Spleen (tissue), 7 donors: ENCODE data around the gene FREM2.

Source experiments
- CTCF ChIP-seq, 11 experiments: fragments of 200-600 bp in 7 of 11; fragments of 450-650 bp in 4 of 11; sonication (generic) in 4 of 11; IDR thresholded peaks in 8 of 11; conservative IDR thresholded peaks in 3 of 11; 1 replicate in 7 of 11; 2 replicates in 4 of 11; pipeline versions ENCODE4 v1.4.0 to v1.8.0; 2016 to 2021; ENCODE audit warnings: antibody characterized with exemption in 11 of 11, inconsistent platforms in 4 of 11, mild to moderate bottlenecking in 1 of 11
- POLR2AphosphoS5 ChIP-seq, 3 donors: sonication (generic); formaldehyde crosslinking; IDR thresholded peaks; one replicate each; pipeline ENCODE4 v1.5.1; 2017; ENCODE audit warnings: antibody characterized with exemption in 3 of 3
- donor health status: DM: no; HTN: no; CAD: no; lungs with moderate emphysema.
- donor health status: DM: no; HTN: no; CAD: no.
- donor health status: DM: no; HTN: no; CAD: no.

- TF ChIP-seq POLR2AphosphoS5 (IDR thresholded peaks at IDR 0.05) (no peak), CTCF (IDR thresholded peaks at IDR 0.05 in 8 of 11, conservative IDR thresholded peaks at IDR 0.05 in 3 of 11) (no peak)
Observed at GRCh38 chr13:38880397-38880796, 193.5 kb downstream of the FREM2 start.
